ENCODE measurements around the gene P2RY2. TPM values are rescaled to one million over a fixed set of nuclear protein-coding genes. Genes with fewer than 3 reads are reported as not detected.
A peak's percentile ranks its signal among the peaks of the same experiment; 100 is the strongest.

Gene P2RY2
- total and polyA plus RNA-seq, 9 of the 15 experiments (the other 6 are each of a cell fraction or from before 2014, with no cell fraction given): not detected

DNA sequence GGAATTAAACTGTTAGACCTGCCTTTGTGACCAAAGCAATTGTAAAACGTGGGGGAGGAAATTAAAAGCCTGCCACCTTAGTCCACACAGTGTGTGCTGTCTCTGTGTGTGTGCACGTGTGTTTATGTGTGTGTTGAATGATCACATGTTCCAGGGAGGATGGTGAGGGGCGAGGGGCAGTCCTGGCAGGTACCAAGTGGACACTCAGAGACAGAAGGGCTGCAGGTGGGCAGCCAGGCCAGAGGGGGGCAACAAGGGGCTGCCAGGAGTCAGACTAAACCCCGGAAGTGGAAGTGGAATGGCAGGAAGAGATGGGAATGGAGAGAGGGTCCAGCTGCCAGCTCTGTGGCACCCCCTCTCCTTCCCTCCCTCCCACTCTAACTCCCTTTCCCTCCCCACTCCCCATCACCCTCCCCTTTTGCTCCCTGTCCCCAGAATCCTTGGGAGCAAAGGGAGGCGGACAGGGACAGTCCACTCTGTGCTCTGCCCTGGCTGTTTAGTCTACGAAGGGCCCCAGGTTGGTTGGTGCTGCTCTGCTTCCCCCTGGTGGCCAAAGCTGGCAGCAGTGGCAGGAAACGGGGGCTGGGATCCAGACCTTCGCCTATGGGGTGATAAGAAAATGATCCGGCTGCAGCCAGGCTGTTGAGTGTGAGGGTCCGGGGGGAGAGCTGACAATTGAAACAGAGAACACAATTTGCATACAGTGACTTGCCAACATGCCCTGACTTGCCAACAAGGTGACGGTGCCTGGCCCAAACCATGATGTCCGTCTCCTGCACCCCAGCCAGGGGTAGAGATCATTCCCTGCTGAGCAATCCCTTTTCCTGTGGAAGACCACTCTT, 24.4 kb downstream of the P2RY2 start (continued):
- TF ChIP-seq ERF (CRISPR knock-in tag; IDR thresholded peaks at IDR 0.05) (no peak), ZNF347 (CRISPR knock-in tag; IDR thresholded peaks at IDR 0.05; ENCODE audit: low read depth) (no peak), CAMTA2 (CRISPR knock-in tag; conservative IDR thresholded peaks at IDR 0.05) (no peak), NR4A1 (CRISPR knock-in tag; IDR thresholded peaks at IDR 0.05) (no peak), NR4A1 (tag; IDR thresholded peaks at IDR 0.05) (no peak), SRSF7 (optimal IDR thresholded peaks at IDR 0.05; ENCODE audit: low read depth, low read length) (no peak), POLR2AphosphoS2 (IDR thresholded peaks at IDR 0.05; ENCODE audit: low read length) (no peak), NCOR1 (IDR thresholded peaks at IDR 0.05) (no peak), BMI1 (IDR thresholded peaks at IDR 0.05; ENCODE audit: low read length) (no peak), KLF16 (IDR thresholded peaks at IDR 0.05) (0 out of 2 replicates have a peak, but pooled peaks have one; percentile 38), ZNF263 (CRISPR knock-in tag; IDR thresholded peaks at IDR 0.05; ENCODE audit: borderline replicate concordance) (no peak), TEAD4 (IDR thresholded peaks at IDR 0.05; ENCODE audit: low read length) (no peak), TEAD4 (CRISPR knock-in tag; IDR thresholded peaks at IDR 0.05; ENCODE audit: borderline replicate concordance) (no peak), BACH1 (tag; IDR thresholded peaks at IDR 0.05) (no peak), ZBED1 (IDR thresholded peaks at IDR 0.05) (no peak), ZSCAN29 (IDR thresholded peaks at IDR 0.05) (no peak), GABPB1 (CRISPR knock-in tag; IDR thresholded peaks at IDR 0.05) (0 out of 2 replicates have a peak, but pooled peaks have one; percentile 24), EWSR1 (IDR thresholded peaks at IDR 0.05; ENCODE audit: borderline replicate concordance, low read depth, partially characterized antibody) (no peak)
- TF ChIP-seq, protein P1, sequence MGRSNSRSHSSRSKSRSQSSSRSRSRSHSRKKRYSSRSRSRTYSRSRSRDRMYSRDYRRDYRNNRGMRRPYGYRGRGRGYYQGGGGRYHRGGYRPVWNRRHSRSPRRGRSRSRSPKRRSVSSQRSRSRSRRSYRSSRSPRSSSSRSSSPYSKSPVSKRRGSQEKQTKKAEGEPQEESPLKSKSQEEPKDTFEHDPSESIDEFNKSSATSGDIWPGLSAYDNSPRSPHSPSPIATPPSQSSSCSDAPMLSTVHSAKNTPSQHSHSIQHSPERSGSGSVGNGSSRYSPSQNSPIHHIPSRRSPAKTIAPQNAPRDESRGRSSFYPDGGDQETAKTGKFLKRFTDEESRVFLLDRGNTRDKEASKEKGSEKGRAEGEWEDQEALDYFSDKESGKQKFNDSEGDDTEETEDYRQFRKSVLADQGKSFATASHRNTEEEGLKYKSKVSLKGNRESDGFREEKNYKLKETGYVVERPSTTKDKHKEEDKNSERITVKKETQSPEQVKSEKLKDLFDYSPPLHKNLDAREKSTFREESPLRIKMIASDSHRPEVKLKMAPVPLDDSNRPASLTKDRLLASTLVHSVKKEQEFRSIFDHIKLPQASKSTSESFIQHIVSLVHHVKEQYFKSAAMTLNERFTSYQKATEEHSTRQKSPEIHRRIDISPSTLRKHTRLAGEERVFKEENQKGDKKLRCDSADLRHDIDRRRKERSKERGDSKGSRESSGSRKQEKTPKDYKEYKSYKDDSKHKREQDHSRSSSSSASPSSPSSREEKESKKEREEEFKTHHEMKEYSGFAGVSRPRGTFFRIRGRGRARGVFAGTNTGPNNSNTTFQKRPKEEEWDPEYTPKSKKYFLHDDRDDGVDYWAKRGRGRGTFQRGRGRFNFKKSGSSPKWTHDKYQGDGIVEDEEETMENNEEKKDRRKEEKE (IDR thresholded peaks at IDR 0.05; ENCODE audit: borderline replicate concordance in 1 of 2, control insufficient read depth in 1 of 2, low read depth in 2 of 2, low read length in 1 of 2): no peak
- TF ChIP-seq, protein P2, sequence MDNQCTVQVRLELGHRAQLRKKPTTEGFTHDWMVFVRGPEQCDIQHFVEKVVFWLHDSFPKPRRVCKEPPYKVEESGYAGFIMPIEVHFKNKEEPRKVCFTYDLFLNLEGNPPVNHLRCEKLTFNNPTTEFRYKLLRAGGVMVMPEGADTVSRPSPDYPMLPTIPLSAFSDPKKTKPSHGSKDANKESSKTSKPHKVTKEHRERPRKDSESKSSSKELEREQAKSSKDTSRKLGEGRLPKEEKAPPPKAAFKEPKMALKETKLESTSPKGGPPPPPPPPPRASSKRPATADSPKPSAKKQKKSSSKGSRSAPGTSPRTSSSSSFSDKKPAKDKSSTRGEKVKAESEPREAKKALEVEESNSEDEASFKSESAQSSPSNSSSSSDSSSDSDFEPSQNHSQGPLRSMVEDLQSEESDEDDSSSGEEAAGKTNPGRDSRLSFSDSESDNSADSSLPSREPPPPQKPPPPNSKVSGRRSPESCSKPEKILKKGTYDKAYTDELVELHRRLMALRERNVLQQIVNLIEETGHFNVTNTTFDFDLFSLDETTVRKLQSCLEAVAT (IDR thresholded peaks at IDR 0.05): no peak
- TF ChIP-seq, protein P3, sequence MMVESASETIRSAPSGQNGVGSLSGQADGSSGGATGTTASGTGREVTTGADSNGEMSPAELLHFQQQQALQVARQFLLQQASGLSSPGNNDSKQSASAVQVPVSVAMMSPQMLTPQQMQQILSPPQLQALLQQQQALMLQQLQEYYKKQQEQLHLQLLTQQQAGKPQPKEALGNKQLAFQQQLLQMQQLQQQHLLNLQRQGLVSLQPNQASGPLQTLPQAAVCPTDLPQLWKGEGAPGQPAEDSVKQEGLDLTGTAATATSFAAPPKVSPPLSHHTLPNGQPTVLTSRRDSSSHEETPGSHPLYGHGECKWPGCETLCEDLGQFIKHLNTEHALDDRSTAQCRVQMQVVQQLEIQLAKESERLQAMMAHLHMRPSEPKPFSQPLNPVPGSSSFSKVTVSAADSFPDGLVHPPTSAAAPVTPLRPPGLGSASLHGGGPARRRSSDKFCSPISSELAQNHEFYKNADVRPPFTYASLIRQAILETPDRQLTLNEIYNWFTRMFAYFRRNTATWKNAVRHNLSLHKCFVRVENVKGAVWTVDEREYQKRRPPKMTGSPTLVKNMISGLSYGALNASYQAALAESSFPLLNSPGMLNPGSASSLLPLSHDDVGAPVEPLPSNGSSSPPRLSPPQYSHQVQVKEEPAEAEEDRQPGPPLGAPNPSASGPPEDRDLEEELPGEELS (CRISPR knock-in tag; IDR thresholded peaks at IDR 0.05; ENCODE audit: borderline replicate concordance): no peak
- TF ChIP-seq, protein P4, sequence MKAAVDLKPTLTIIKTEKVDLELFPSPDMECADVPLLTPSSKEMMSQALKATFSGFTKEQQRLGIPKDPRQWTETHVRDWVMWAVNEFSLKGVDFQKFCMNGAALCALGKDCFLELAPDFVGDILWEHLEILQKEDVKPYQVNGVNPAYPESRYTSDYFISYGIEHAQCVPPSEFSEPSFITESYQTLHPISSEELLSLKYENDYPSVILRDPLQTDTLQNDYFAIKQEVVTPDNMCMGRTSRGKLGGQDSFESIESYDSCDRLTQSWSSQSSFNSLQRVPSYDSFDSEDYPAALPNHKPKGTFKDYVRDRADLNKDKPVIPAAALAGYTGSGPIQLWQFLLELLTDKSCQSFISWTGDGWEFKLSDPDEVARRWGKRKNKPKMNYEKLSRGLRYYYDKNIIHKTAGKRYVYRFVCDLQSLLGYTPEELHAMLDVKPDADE (conservative IDR thresholded peaks at IDR 0.05; ENCODE audit: control insufficient read depth, low read depth, low read length): no peak; the same call in 1 of the 2 replicates

All from K562 (cell line).